ENCODE data around the gene EXTL1.

The EXTL1 gene

GRCh38 chr1:26070296-26070962 is 48.9 kb downstream of the EXTL1 start:
- no peak for DNase-seq (ENCODE audit: low read depth)
- H3K4me3 ChIP-seq (ENCODE audit: low read length), result no peak overlapping the region
- no peak for TF ChIP-seq CTCF (conservative IDR thresholded peaks at IDR 0.05; ENCODE audit: low read depth, low read length)

GRCh38 chr1:26070963-26071342 is 49.4 kb downstream of the EXTL1 start:
- H3K4me3 ChIP-seq (ENCODE audit: low read length), result no peak overlapping the region
- TF ChIP-seq CTCF (conservative IDR thresholded peaks at IDR 0.05; ENCODE audit: low read depth, low read length), result no peak

GRCh38 chr1:26072305-26072704 is 50.7 kb downstream of the EXTL1 start:
- no peak for DNase-seq (ENCODE audit: low read depth)

More at GRCh38 chr1:26070963-26071342, 49.4 kb downstream of the EXTL1 start:
- no peak for DNase-seq (ENCODE audit: low read depth)

GRCh38 chr1:26075421-26076144 is 54.0 kb downstream of the EXTL1 start:
- DNase-seq (ENCODE audit: low read depth), result no peak
- H3K4me3 ChIP-seq (ENCODE audit: low read length), result no peak overlapping the region
- no peak for TF ChIP-seq CTCF (conservative IDR thresholded peaks at IDR 0.05; ENCODE audit: low read depth, low read length)

More at GRCh38 chr1:26072305-26072704, 50.7 kb downstream of the EXTL1 start:
- TF ChIP-seq CTCF (conservative IDR thresholded peaks at IDR 0.05; ENCODE audit: low read depth, low read length), result no peak
- no peak overlapping the region for H3K4me3 ChIP-seq (ENCODE audit: low read length)

GRCh38 chr1:26077524-26077923 is 55.9 kb downstream of the EXTL1 start:
- no peak for TF ChIP-seq CTCF (conservative IDR thresholded peaks at IDR 0.05; ENCODE audit: low read depth, low read length)
- no peak for DNase-seq (ENCODE audit: low read depth)
- no peak overlapping the region for H3K4me3 ChIP-seq (ENCODE audit: low read length)

GRCh38 chr1:26078286-26079177 is 57.0 kb downstream of the EXTL1 start:
- no peak for DNase-seq (ENCODE audit: low read depth)
- no peak for TF ChIP-seq CTCF (conservative IDR thresholded peaks at IDR 0.05; ENCODE audit: low read depth, low read length)
- H3K4me3 ChIP-seq (ENCODE audit: low read length), result no peak overlapping the region
